Natural killer cell (primary cell): ENCODE data around the gene BEST1. TPM values are rescaled to one million over a fixed set of nuclear protein-coding genes. Genes with fewer than 3 reads are reported as not detected.
"Not testable (repeated sequence)": the region's sequence is repeated elsewhere in the genome, so short reads cannot be mapped to it uniquely, and the experiment has no call there.

Experiments
- ATAC-seq, 3 donors: fragments of 150-1000 bp in 2 of 3; fragments of 200-7000 bp in 1 of 3; cut with Tn5 transposase; 1 replicate in 1 of 3; 2 replicates in 2 of 3; pipeline ENCODE4 v1.10.0; 2021; ENCODE audit warnings: mild to moderate bottlenecking in 2 of 3, moderate library complexity in 2 of 3
- DNase-seq, 2 donors: peaks; one replicate each; pipeline versions ENCODE4 v3.0.0 to v3.0.0-alpha.2; 2013 to 2021; ENCODE audit warnings: mixed read lengths in 1 of 2
- H3K27ac ChIP-seq: one replicate; pipeline ENCODE4 v1.5.1; 2013; ENCODE audit warnings: mild to moderate bottlenecking, low read length
- H3K27me3 ChIP-seq: one replicate; pipeline ENCODE4 v1.6.1; 2013; ENCODE audit warnings: low read length; ENCODE audit not compliant: control insufficient read depth, insufficient read depth
- H3K36me3 ChIP-seq: one replicate; pipeline ENCODE4 v1.6.1; 2013; ENCODE audit warnings: low read length; ENCODE audit not compliant: control insufficient read depth, insufficient read depth
- H3K4me1 ChIP-seq: one replicate; pipeline ENCODE4 v1.6.1; 2013; ENCODE audit warnings: low read length; ENCODE audit not compliant: control insufficient read depth, insufficient read depth
- H3K4me3 ChIP-seq: one replicate; pipeline ENCODE4 v1.5.1; 2013; ENCODE audit warnings: low read length
- H3K9me3 ChIP-seq: one replicate; pipeline ENCODE4 v1.6.1; 2013; ENCODE audit warnings: low read length; ENCODE audit not compliant: control insufficient read depth, insufficient read depth
- H3K27ac Mint-ChIP-seq, 2 donors: one replicate each; pipeline ENCODE4 v1.8.0; 2022; ENCODE audit warnings: mild to moderate bottlenecking in 2 of 2, mixed read lengths in 2 of 2, moderate library complexity in 1 of 2
- H3K27me3 Mint-ChIP-seq, 2 donors: one replicate each; pipeline ENCODE4 v1.8.0; 2022; ENCODE audit warnings: low read depth in 2 of 2, mixed read lengths in 2 of 2
- H3K36me3 Mint-ChIP-seq: one replicate; pipeline ENCODE4 v1.8.0; 2022; ENCODE audit warnings: mixed read lengths
- H3K4me1 Mint-ChIP-seq, 2 donors: one replicate each; pipeline ENCODE4 v1.8.0; 2022; ENCODE audit warnings: mixed read lengths in 2 of 2
- H3K4me3 Mint-ChIP-seq: one replicate; pipeline ENCODE4 v1.8.0; 2022; ENCODE audit warnings: mild to moderate bottlenecking, moderate library complexity, mixed read lengths
- H3K9me3 Mint-ChIP-seq, 2 donors: one replicate each; pipeline ENCODE4 v1.8.0; 2022; ENCODE audit warnings: mixed read lengths in 2 of 2
- CTCF ChIP-seq: fragments of 200-600 bp; IDR thresholded peaks from one replicate; pipeline ENCODE4 v1.8.0; 2022; ENCODE audit warnings: antibody characterized with exemption
- WGBS: methylation state at CpG from one replicate; pipeline ENCODE4 v1.1.7; 2013; ENCODE audit warnings: missing lambda C conversion rate; ENCODE audit not compliant: insufficient coverage; 5-methylcytosine and 5-hydroxymethylcytosine counted together
- intact Hi-C: fragments of 100-400 bp; cut with micrococcal nuclease; formaldehyde crosslinking; loops from one replicate; pipeline ENCODE4 v1.14.2; 2022
- total RNA-seq, 4 donors: library from RNA; stranded (reverse); fragments of 120-200 nt in 1 of 4; gene quantifications; one replicate each; pipeline versions ENCODE4 v1.2.3 to v1.2.4, GENCODE V29; 2013 to 2022

Gene BEST1
- total RNA-seq, 3 donors from 2014 or later (not counting 1 experiment from before 2014, with no cell fraction given): 0.32 to 2.0 (median 1.4) TPM

GRCh38 chr11:61999141-61999975, 49.2 kb downstream of the BEST1 start:
- Mint-ChIP-seq H3K4me3 (no peak overlapping the region), H3K27ac (no peak overlapping the region), H3K9me3 (peaks cover 0 to 5% of the 10 kb centered on the region in 2 donors), H3K36me3 (no peaks in the 10 kb centered on the region), H3K27me3 (no peaks in the 10 kb centered on the region), H3K4me1 (no peaks in the 10 kb centered on the region)
- no peak for TF ChIP-seq CTCF
- intact Hi-C loops: no loop called here
- no peak for DNase-seq
- Histone ChIP-seq H3K27me3 (no peaks in the 10 kb centered on the region), H3K4me3 (no peak overlapping the region), H3K36me3 (no peaks in the 10 kb centered on the region), H3K9me3 (peaks cover 8% of the 10 kb centered on the region), H3K27ac (no peak overlapping the region), H3K4me1 (no peaks in the 10 kb centered on the region)
- 95% methylated on average over 6 of the region's 7 CpGs for WGBS
- ATAC-seq: no peak

- H3K27me3 Mint-ChIP-seq: no peaks in the 10 kb centered on the region
- H3K4me1 Mint-ChIP-seq: no peaks in the 10 kb centered on the region
- H3K36me3 Mint-ChIP-seq: no peaks in the 10 kb centered on the region
- peaks cover 0 to 5% of the 10 kb centered on the region in 2 donors for H3K9me3 Mint-ChIP-seq
- H3K27ac Mint-ChIP-seq: no peak overlapping the region
- H3K4me3 Mint-ChIP-seq: no peak overlapping the region
- intact Hi-C loops: no loop called here
- H3K27me3 ChIP-seq: no peaks in the 10 kb centered on the region
- WGBS: 94% methylated on average over 23 of the region's 23 CpGs
- no peaks in the 10 kb centered on the region for H3K4me1 ChIP-seq
- TF ChIP-seq CTCF: no peak
- H3K9me3 ChIP-seq: peaks cover 8% of the 10 kb centered on the region
- H3K4me3 ChIP-seq: no peak overlapping the region
- no peak for ATAC-seq
- H3K27ac ChIP-seq: no peak overlapping the region
- H3K36me3 ChIP-seq: no peaks in the 10 kb centered on the region
- DNase-seq: no peak
These were observed 50.6 kb downstream of the BEST1 start for GRCh38 chr11:62000539-62001446.

- Mint-ChIP-seq H3K4me1 (no peaks in the 10 kb centered on the region), H3K9me3 (peaks cover 0 to 5% of the 10 kb centered on the region in 2 donors), H3K4me3 (no peak overlapping the region), H3K27me3 (no peaks in the 10 kb centered on the region), H3K27ac (no peak overlapping the region), H3K36me3 (no peaks in the 10 kb centered on the region)
- H3K36me3 ChIP-seq: no peaks in the 10 kb centered on the region
- intact Hi-C loops: no loop called here
- peaks cover 8% of the 10 kb centered on the region for H3K9me3 ChIP-seq
- H3K4me1 ChIP-seq: no peaks in the 10 kb centered on the region
- DNase-seq (no peak), ATAC-seq (no peak)
- no peak overlapping the region for H3K27ac ChIP-seq
- TF ChIP-seq CTCF: no peak
- H3K4me3 ChIP-seq: no peak overlapping the region
- H3K27me3 ChIP-seq: no peaks in the 10 kb centered on the region
- WGBS: 87% methylated on average over 11 of the region's 12 CpGs
These were observed 51.5 kb downstream of the BEST1 start for GRCh38 chr11:62001450-62002191.

DNA sequence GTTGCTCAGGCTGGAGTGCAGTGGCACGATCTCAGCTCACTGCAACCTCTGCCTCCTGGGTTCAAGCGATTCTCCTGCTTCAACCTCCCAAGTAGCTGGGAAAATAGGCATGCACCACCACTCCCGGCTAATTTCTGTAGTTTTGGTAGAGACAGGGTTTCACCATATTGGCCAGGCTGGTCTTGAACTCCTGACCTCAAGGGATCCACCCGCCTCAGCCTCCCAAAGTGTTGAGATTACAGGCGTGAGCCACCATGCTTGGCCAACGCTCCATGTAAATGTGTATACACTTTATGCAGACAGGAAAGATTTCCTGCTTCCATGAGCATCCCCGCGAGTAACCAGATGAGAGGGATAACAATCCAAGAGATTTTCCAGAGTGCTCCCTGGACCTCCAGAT, 52.1 kb downstream of the BEST1 start:
- ATAC-seq, H3K27me3 ChIP-seq, H3K4me1 ChIP-seq, H3K9me3 ChIP-seq, H3K4me3 Mint-ChIP-seq, H3K27ac ChIP-seq, intact Hi-C loops, H3K27me3 Mint-ChIP-seq, H3K4me1 Mint-ChIP-seq, H3K9me3 Mint-ChIP-seq, H3K36me3 ChIP-seq, H3K4me3 ChIP-seq, DNase-seq, H3K36me3 Mint-ChIP-seq: not testable (repeated sequence)
- 94% methylated on average over 8 of the region's 8 CpGs for WGBS
- peak overlapping the region in 1 of 2 donors; percentile 42 for H3K27ac Mint-ChIP-seq
